AG09309 (cell line): ENCODE results near the gene LCP2.
A peak's percentile ranks its signal among the peaks of the same experiment; 100 is the strongest.

Experiments used
- DNase-seq: peaks from one replicate; pipeline ENCODE4 v3.0.0-alpha.2; 2010; ENCODE audit warnings: low read depth
- H3K4me3 ChIP-seq: 2 replicates; pipeline ENCODE4 v1.5.1; 2011; ENCODE audit warnings: mild to moderate bottlenecking, low read depth, low read length, moderate library complexity; ENCODE audit not compliant: control insufficient read depth
- CTCF ChIP-seq: IDR thresholded peaks from 2 replicates; pipeline ENCODE4 v1.5.1; 2011; ENCODE audit warnings: mild to moderate bottlenecking, low read depth, low read length, inconsistent platforms; ENCODE audit not compliant: insufficient read depth, control insufficient read depth; ENCODE audit errors: missing control alignments

LCP2 gene

GRCh38 chr5:170218726-170219125 is 78.9 kb downstream of the LCP2 start:
- H3K4me3 ChIP-seq, result no peak overlapping the region
- no peak for TF ChIP-seq CTCF
- DNase-seq, result no peak

- no peak for DNase-seq
- TF ChIP-seq CTCF, result no peak
- no peak overlapping the region for H3K4me3 ChIP-seq
These were observed 79.7 kb downstream of the LCP2 start for GRCh38 chr5:170217831-170218230.

- no peak overlapping the region for H3K4me3 ChIP-seq
- peak; percentile 78 for TF ChIP-seq CTCF
- peak; percentile 42 for DNase-seq
These were observed 81.2 kb downstream of the LCP2 start for GRCh38 chr5:170216257-170216864.

- no peak for DNase-seq
- TF ChIP-seq CTCF, result no peak
- H3K4me3 ChIP-seq, result no peak overlapping the region
These were observed 85.8 kb downstream of the LCP2 start for GRCh38 chr5:170211575-170212334.

- no peak for DNase-seq
- H3K4me3 ChIP-seq, result no peak overlapping the region
- TF ChIP-seq CTCF, result no peak
These were observed 90.6 kb downstream of the LCP2 start for GRCh38 chr5:170206958-170207357.

GRCh38 chr5:170206216-170206615 is 91.4 kb downstream of the LCP2 start:
- DNase-seq, result no peak
- TF ChIP-seq CTCF, result no peak
- no peak overlapping the region for H3K4me3 ChIP-seq

- no peak for TF ChIP-seq CTCF
- no peak for DNase-seq
- no peak overlapping the region for H3K4me3 ChIP-seq
These were observed 93.4 kb downstream of the LCP2 start for GRCh38 chr5:170204202-170204601.
